ENCODE results near the gene RPS6KA2. TPM values are rescaled to one million over a fixed set of nuclear protein-coding genes. Genes with fewer than 3 reads are reported as not detected.

Gene RPS6KA2
- total and polyA plus RNA-seq, 2 experiments from 2014 or later = 12.5 to 25.3 TPM

- H3K27me3 ChIP-seq (ENCODE audit: insufficient read depth) = no peaks in the 10 kb centered on the region
- Mint-ChIP-seq H3K27me3 (ENCODE audit: insufficient read depth, low read depth, poor library complexity) (peaks cover 7% of the 10 kb centered on the region), H3K4me1 (peaks cover 34% of the 10 kb centered on the region), H3K36me3 (ENCODE audit: low read depth) (no peaks in the 10 kb centered on the region), H3K4me3 (no peak overlapping the region), H3K9me3 (no peaks in the 10 kb centered on the region), H3K27ac (no peak overlapping the region)
- TF ChIP-seq CREB1 (CRISPR knock-in tag; IDR thresholded peaks at IDR 0.05; ENCODE audit: low read depth) = no peak
- TF ChIP-seq ZNF114 (CRISPR knock-in tag; IDR thresholded peaks at IDR 0.05) = no peak
- no peak for TF ChIP-seq EZH2phosphoT487 (IDR thresholded peaks at IDR 0.05; ENCODE audit: unreplicated experiment)
- TF ChIP-seq NANOG (IDR thresholded peaks at IDR 0.05; ENCODE audit: borderline replicate concordance) = no peak
- TF ChIP-seq JUNB (IDR thresholded peaks at IDR 0.05; ENCODE audit: unreplicated experiment) = no peak
- TF ChIP-seq, protein P1, sequence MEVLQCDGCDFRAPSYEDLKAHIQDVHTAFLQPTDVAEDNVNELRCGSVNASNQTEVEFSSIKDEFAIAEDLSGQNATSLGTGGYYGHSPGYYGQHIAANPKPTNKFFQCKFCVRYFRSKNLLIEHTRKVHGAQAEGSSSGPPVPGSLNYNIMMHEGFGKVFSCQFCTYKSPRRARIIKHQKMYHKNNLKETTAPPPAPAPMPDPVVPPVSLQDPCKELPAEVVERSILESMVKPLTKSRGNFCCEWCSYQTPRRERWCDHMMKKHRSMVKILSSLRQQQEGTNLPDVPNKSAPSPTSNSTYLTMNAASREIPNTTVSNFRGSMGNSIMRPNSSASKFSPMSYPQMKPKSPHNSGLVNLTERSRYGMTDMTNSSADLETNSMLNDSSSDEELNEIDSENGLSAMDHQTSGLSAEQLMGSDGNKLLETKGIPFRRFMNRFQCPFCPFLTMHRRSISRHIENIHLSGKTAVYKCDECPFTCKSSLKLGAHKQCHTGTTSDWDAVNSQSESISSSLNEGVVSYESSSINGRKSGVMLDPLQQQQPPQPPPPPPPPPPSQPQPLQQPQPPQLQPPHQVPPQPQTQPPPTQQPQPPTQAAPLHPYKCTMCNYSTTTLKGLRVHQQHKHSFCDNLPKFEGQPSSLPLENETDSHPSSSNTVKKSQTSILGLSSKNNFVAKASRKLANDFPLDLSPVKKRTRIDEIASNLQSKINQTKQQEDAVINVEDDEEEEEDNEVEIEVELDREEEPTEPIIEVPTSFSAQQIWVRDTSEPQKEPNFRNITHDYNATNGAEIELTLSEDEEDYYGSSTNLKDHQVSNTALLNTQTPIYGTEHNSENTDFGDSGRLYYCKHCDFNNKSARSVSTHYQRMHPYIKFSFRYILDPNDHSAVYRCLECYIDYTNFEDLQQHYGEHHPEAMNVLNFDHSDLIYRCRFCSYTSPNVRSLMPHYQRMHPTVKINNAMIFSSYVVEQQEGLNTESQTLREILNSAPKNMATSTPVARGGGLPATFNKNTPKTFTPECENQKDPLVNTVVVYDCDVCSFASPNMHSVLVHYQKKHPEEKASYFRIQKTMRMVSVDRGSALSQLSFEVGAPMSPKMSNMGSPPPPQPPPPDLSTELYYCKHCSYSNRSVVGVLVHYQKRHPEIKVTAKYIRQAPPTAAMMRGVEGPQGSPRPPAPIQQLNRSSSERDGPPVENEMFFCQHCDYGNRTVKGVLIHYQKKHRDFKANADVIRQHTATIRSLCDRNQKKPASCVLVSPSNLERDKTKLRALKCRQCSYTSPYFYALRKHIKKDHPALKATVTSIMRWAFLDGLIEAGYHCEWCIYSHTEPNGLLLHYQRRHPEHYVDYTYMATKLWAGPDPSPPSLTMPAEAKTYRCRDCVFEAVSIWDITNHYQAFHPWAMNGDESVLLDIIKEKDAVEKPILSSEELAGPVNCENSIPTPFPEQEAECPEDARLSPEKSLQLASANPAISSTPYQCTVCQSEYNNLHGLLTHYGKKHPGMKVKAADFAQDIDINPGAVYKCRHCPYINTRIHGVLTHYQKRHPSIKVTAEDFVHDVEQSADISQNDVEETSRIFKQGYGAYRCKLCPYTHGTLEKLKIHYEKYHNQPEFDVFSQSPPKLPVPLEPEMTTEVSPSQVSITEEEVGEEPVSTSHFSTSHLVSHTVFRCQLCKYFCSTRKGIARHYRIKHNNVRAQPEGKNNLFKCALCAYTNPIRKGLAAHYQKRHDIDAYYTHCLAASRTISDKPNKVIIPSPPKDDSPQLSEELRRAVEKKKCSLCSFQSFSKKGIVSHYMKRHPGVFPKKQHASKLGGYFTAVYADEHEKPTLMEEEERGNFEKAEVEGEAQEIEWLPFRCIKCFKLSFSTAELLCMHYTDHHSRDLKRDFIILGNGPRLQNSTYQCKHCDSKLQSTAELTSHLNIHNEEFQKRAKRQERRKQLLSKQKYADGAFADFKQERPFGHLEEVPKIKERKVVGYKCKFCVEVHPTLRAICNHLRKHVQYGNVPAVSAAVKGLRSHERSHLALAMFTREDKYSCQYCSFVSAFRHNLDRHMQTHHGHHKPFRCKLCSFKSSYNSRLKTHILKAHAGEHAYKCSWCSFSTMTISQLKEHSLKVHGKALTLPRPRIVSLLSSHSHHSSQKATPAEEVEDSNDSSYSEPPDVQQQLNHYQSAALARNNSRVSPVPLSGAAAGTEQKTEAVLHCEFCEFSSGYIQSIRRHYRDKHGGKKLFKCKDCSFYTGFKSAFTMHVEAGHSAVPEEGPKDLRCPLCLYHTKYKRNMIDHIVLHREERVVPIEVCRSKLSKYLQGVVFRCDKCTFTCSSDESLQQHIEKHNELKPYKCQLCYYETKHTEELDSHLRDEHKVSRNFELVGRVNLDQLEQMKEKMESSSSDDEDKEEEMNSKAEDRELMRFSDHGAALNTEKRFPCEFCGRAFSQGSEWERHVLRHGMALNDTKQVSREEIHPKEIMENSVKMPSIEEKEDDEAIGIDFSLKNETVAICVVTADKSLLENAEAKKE (CRISPR knock-in tag; IDR thresholded peaks at IDR 0.05) = no peak
- TF ChIP-seq REST (IDR thresholded peaks at IDR 0.05; ENCODE audit: unreplicated experiment) = no peak
- no peak for TF ChIP-seq STAT1 (IDR thresholded peaks at IDR 0.05; ENCODE audit: unreplicated experiment)
- TF ChIP-seq, protein P2, sequence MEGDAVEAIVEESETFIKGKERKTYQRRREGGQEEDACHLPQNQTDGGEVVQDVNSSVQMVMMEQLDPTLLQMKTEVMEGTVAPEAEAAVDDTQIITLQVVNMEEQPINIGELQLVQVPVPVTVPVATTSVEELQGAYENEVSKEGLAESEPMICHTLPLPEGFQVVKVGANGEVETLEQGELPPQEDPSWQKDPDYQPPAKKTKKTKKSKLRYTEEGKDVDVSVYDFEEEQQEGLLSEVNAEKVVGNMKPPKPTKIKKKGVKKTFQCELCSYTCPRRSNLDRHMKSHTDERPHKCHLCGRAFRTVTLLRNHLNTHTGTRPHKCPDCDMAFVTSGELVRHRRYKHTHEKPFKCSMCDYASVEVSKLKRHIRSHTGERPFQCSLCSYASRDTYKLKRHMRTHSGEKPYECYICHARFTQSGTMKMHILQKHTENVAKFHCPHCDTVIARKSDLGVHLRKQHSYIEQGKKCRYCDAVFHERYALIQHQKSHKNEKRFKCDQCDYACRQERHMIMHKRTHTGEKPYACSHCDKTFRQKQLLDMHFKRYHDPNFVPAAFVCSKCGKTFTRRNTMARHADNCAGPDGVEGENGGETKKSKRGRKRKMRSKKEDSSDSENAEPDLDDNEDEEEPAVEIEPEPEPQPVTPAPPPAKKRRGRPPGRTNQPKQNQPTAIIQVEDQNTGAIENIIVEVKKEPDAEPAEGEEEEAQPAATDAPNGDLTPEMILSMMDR (conservative IDR thresholded peaks at IDR 0.05; ENCODE audit: low read depth in 2 of 2) = no peak
- no peak for TF ChIP-seq EZH2 (IDR thresholded peaks at IDR 0.05; ENCODE audit: low read depth, unreplicated experiment)
- no peak for TF ChIP-seq ZNF331 (CRISPR knock-in tag; IDR thresholded peaks at IDR 0.05; ENCODE audit: low read depth)
- TF ChIP-seq, protein P3, sequence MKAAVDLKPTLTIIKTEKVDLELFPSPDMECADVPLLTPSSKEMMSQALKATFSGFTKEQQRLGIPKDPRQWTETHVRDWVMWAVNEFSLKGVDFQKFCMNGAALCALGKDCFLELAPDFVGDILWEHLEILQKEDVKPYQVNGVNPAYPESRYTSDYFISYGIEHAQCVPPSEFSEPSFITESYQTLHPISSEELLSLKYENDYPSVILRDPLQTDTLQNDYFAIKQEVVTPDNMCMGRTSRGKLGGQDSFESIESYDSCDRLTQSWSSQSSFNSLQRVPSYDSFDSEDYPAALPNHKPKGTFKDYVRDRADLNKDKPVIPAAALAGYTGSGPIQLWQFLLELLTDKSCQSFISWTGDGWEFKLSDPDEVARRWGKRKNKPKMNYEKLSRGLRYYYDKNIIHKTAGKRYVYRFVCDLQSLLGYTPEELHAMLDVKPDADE (IDR thresholded peaks at IDR 0.05) = no peak
- no peak for TF ChIP-seq POLR2AphosphoS5 (IDR thresholded peaks at IDR 0.05; ENCODE audit: low read depth)
- DNase-seq (ENCODE audit: low spot score) (no peak), ATAC-seq (no peak)
- no peak overlapping the region for H3K4me2 ChIP-seq
- no peaks in the 10 kb centered on the region for H3F3A ChIP-seq (replicated peaks; ENCODE audit: low read depth)
- no peak overlapping the region for H3K4me3 ChIP-seq
- H4K20me1 ChIP-seq (replicated peaks; ENCODE audit: insufficient read depth) = peaks cover 7% of the 10 kb centered on the region; the same call in 1 of the 2 replicates
- H3K4me1 ChIP-seq (ENCODE audit: insufficient read depth) = peaks cover 10% of the 10 kb centered on the region
- H3K27ac ChIP-seq (ENCODE audit: low read depth) = no peak overlapping the region
- H3K9me2 ChIP-seq (ENCODE audit: insufficient read depth) = no peaks in the 10 kb centered on the region
- H3K79me2 ChIP-seq (replicated peaks; ENCODE audit: insufficient read depth) = peaks cover 34% of the 10 kb centered on the region
- H3K36me3 ChIP-seq (ENCODE audit: insufficient read depth) = no peaks in the 10 kb centered on the region
- H2AFZ ChIP-seq = no peak overlapping the region
Observed at GRCh38 chr6:166546653-166547052, 80.4 kb downstream of the RPS6KA2 start.
